Activated CD8-positive, alpha-beta memory T cell treated with anti-CD3 and anti-CD28 coated beads, Interleukin-2, amount 50 U/mL, for 24 hours (primary cell): ENCODE measurements around the gene SMAD1.

Experiments used
- DNase-seq: peaks from one replicate; pipeline ENCODE4 v3.0.0-alpha.2; 2020; ENCODE audit errors: extremely low read depth

SMAD1 gene

GRCh38 chr4:145489556-145489955, 7.9 kb downstream of the SMAD1 start:
- no peak for DNase-seq

GRCh38 chr4:145490361-145490760, 8.7 kb downstream of the SMAD1 start:
- DNase-seq: no peak

DNA sequence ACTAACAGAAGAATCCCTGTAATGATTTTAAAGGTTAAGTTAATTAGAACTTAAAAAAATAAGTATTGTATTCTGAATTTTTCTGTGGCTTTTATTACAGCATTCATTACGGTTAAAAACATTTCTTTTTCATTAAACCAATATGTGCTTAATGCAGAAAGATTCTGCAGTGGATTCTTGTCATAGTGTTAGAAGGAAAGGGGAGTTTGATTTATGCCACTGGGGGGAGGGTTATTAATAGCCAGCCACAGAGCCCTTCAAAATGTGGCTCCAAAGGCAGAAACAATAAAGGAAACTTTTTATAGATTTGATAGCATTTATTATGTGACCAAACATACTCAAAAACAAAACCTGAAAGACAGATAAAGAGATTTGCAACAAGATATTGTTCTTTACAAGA, 9.1 kb downstream of the SMAD1 start:
- no peak for DNase-seq

DNA sequence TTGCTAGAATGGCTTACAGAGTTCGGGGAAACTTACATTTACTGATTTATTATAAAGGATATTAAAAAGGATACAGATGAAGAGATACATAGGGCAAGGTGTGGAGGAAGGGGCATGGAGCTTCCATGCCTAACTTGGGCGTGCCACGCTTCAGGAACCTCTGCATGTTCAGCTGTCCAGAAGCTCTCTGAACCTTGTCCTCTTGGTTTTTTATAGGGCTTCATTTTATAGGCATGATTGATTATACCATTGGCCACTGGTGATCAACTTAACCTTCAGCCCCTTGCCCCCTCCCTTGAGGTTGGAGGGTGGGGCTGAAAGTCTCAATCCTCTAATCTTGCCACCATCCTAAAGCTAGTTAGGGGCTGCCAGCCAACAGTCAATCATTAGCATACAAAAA, 10.7 kb downstream of the SMAD1 start:
- no peak for DNase-seq

DNA sequence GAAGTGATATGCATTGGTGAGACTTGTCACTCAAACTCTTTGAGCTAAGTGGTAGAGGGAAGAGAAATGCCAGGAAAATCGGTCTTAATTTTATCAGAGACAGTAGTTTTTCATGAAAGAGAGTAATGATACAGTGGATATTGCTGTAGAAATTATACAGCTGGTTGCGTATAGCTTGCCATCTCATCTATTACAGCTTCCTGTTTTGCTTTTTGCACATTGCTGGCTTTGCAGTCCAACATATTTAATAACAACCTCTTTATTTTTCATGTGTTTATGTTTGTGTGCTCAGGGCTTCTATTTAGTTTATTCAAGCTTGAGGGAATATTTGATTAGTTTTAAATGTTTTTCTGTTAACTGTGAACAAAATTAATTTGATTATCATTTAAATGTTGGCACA, 11.5 kb downstream of the SMAD1 start:
- no peak for DNase-seq

- DNase-seq: no peak
Observed at GRCh38 chr4:145494666-145495270, 13.1 kb downstream of the SMAD1 start.

- DNase-seq: no peak
Observed at GRCh38 chr4:145496292-145496691, 14.6 kb downstream of the SMAD1 start.

- no peak for DNase-seq
Observed at GRCh38 chr4:145497199-145498149, 15.8 kb downstream of the SMAD1 start.

- DNase-seq: no peak
Observed at GRCh38 chr4:145498430-145498829, 16.8 kb downstream of the SMAD1 start.

DNA sequence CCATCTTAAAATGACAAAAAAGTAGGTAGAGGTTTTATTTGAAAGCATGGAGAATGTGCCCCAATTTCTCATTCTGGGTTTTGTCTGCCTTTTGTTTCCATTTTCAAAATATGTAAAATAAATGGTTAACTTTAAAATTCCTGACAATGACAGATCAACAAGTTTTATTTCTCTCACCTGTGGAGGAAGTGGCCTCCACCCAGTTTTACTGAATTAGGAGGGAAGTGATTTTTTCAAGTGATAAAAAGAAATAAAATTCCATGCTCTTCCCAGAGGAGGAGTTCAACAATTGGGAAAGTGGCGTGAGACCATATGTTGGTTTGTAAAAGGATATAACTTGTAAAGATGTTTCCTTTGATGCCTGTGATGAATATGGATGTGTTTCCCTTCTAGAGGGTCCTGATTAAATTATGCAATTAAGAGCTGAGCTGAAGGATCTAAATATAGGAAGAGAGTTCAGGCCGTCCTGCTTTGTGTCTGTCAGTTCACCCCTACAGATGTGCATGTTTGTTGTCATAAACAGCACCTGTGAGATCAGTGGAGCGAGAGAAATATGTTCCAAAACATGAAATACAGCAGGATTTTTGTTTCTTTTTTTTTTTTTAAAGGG, 19.5 kb downstream of the SMAD1 start:
- DNase-seq: no peak

GRCh38 chr4:145502809-145503208, 21.2 kb downstream of the SMAD1 start:
- no peak for DNase-seq

DNA sequence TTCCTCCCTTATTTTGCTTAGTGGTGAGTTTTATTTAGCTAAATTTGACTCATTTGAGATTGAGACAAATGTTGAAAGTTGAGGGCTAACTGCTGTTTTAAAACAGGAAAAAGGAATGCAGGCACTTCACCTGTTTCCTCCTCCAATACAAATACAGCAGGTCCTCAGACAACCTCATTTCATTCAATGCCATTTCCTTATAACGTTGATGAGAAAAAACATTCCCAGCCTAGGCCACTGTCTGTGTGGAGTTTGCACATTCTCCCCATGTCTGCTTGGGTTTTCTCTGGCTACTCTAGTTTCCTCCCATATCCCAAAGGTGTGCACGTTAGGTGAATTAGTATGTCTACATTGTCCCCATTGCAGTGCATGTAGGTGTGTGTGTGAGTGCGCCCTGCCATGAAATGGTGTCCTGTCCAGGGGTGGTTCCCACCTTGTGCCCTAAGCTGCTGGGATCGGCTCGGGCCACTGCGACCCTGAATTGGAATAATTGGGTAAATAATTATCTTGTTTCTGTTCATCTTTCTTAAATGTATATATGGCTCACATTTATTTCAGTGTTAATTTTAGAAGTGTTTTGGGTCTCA, 21.9 kb downstream of the SMAD1 start:
- no peak for DNase-seq

- DNase-seq: no peak
Observed at GRCh38 chr4:145505995-145506394, 24.3 kb downstream of the SMAD1 start.

DNA sequence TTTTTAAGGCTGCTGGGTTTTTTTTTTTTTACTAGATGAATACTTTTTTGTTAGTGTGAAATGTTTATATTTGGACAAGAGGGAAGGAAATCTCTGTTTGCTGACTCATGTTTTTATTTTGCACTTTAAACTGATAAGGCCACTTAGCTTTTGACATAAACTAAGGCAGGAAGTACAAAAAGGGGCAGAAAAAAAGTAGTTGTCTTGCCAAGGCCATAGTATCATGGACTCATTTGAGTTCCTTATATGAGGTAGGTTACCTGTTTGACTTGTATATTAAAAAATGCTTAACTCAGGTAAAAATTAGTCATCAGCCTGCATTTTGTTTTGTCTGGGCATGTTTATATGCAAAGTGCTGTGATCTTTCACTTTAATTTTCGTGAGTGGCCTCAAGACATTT, 26.0 kb downstream of the SMAD1 start:
- no peak for DNase-seq

DNA sequence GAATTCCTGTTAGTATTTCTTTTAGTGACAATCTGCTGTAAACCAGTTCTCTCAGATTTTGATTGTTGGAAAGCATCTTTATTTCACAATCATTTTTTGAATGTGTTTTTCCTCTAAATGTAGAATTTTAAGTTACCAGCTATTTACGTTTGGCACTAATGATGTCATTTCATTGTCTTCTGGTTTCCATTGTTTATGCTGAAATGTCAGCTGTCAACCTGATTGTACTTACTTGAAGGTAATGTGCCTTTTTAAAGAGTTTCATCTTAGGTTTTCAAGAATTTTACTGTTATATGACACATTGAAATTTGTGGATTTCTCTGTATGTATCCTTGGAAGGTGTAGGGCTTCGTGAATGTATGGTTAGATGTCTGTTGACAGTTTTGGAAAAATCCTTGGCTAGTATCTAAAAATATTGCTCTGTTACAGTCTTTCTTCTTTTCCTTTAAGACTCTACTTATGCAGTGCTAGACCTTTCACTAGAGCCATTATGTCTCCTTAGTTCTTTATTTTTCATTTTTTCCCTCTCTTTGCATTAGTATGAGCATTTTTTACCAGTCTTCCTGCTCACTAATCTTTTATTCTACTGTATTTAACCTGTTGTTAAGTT, 30.4 kb downstream of the SMAD1 start:
- DNase-seq: no peak

DNA sequence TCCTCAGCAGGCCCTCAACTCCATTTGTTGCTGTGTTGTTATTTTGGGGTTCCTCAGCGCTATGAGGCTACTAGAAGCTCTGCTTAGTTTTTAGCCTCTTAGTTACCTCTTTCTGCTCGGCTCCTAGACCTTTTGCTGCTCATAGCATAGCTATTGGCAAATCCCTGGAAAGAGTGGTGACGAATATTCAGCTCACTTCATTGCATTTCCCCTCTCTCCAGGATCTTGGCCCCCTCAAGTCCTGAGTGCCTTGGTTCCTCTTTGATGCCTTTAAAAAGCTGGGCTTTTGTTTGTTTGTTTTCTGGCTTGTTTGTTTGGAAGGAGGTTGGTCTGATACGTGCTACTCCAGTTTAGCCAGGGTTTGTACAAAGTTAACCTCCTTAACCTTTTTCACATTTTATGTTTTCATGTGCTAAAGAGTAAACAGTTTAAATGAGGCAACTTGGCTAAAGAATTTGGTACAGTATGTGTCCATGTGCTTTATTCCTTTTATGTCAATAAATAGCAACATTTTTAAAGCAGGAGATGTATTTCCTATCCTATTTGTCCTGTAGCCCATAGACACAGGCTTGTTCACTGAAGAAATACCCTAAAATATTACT, 31.5 kb downstream of the SMAD1 start:
- no peak for DNase-seq

DNA sequence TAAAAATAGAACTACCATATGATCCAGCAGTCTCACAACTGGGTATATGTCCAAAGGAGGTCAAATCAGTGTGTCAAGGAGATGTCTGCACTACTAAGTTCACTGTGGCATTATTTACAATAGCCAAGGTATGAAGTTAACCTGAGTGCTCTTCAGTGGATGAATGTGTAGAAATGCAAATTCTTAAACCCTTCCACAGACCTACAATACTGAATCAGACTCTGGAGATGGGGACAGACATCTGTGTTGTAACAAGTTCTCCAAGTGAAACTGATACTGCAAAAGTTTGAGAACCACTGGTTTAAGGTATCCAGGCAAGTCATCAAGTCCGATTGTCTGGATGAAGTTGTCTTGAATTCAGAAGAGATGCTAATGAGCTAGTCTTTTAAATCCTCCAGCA, 38.5 kb downstream of the SMAD1 start:
- no peak for DNase-seq

DNA sequence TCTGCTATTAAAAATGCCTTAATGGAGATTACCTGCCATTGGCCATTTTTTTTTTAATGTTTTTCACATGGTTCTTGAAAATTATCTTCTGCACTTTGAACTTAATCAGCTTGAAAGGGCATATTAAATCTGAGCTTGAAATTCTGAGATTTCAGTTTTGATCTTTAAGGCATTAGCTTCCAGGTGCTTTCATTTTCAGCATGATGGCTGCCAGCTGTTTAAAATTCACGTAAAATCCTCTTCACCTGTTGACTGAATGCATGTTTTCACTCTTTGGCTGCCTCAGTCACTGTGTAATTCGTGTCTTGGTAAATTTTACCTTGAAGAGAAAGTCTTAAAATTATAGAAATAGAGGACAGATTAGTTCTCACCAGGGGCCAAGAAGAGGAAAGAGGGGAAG, 39.6 kb downstream of the SMAD1 start:
- DNase-seq: no peak

DNA sequence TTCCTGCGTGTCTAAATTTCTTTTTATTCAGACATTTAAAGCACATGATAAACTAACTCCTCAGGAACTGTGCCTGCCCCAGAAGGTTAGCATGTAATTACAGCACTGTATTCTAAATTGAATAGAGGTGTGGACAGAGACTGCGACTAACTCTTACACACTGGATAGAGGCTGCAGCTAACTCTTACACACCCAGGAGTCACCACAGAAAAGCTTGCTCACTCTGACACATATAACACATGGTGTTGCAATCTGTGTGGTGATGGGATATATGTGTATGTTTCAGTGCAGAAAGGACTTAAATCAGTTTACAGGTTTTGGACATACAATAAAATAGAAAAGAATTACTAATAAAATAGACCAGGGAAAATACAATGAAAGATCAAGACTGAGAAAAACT, 41.5 kb downstream of the SMAD1 start:
- no peak for DNase-seq

DNA sequence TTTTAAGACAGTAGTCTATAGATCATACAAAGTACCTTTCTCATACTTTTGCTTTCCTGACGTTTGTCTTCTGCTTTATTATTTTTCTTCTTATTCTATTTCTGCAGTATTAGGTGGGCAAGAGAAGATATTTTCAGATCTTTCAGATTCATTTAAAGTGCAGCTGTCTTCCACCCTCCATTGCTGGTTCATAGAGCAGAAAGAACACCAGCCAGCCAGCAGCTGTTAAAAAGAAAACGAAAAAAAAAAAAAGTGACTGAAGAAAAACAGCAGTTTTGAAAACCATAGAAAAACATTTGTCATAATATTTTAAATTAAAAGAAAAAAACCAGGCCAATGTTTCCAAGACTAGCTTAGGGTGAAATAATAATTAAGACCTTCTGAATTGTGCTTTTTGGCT, 42.9 kb downstream of the SMAD1 start:
- no peak for DNase-seq

DNA sequence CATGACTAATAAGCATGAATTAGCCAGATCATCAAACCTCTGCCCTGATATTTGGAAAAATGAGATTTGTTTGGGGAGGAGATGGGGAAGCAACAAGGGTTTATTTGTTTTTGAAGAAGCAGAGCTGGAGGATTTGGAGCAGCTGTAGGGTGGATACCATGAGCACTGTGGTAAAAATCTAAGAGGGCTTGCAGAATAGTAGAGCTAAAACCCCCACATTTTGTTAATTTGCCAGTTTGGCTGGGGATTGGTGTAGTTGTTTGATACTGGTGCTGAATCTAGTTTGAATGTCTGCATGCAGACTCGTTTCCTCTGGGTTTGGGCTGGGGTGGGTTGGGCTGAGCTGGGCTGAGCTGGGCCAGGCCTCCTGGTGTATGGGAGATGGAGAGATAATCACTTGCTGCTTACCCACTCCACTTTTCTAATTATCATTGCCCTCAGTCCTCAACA, 43.7 kb downstream of the SMAD1 start:
- DNase-seq: no peak

DNA sequence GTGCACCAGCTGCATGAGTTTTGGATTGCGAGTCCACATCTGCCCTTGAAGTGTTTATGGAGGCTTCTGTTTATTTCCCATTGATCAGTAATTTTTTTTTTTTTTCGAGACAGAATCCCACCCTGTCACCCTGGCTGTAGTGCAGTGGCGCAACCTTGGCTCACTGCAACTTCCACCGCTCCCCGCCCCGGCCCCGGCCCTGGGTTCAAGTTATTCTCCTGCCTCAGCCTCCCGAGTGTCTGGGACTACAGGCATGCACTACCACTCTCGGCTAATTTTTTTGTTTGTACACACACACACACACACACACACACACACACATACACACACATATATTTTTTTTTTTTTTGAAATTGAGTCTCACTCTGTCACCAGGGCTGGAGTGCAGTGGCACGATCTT, 46.1 kb downstream of the SMAD1 start:
- DNase-seq: no peak
